ENCODE measurements around the gene MCM8. TPM values are rescaled to one million over a fixed set of nuclear protein-coding genes. Genes with fewer than 3 reads are reported as not detected.
"Not testable (repeated sequence)": the region's sequence is repeated elsewhere in the genome, so short reads cannot be mapped to it uniquely, and the experiment has no call there.

The MCM8 gene
- total RNA-seq, 8 experiments from 2014 or later = 3.4 to 20.2 (median 5.2) TPM

DNA sequence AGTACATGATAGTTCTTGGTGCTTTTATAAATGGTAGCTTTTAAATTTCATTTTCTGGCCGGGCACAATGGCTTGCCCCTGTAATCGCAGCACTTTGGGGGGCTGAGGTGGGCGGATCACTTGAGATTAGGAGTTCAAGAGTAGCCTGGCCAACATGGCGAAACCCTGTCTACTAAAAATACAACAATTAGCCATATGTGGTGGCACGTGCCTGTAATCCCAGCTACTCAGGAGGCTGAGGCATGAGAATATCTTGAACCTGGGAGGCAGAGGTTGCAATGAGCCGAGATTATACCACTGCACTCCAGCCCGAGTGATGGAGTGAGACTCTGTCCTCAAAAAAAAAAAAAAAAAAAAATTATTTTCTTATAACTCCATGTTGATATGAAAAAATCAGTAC is 67.4 kb downstream of the MCM8 start:
- Histone ChIP-seq H3K27ac (no peak overlapping the region), H3K4me3 (no peak overlapping the region), H3K4me1 (replicated peaks in 1 of 2) (no peaks in the 10 kb centered on the region)
- no peak for ATAC-seq (replicated peaks in 6 of 8)
- 87 to 100% (median 95%) methylated on average over 1 to 7 of the region's 7 CpGs for WGBS, 10 experiments
- in situ Hi-C loops (cut with MboI; ENCODE audit: low pct_unique_long_range_greater_than_20kb in 2 of 9, low sequenced_read_pairs in 9 of 9, unreplicated experiment in 9 of 9) = no loop called here

DNA sequence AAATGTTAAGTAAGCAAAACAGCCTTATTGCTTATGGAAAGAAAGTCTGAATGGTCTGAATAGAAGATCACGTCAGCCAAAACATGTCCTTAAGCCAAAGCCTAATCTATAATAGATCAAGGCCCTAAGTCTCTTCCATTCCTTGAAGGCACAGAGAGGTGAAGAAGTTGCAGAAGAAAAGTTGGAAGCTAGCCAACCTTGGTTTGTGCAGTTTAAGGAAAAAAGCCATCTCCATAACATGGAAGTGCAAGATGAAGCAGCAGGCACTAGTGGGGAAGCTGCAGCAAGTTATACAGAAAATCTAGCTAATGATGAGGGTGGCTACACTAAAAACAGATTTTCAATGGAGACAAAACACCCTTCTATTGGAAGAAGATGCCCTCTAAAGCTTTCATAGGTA is 74.3 kb downstream of the MCM8 start:
- H3K4me1 ChIP-seq (replicated peaks in 1 of 2) = no peaks in the 10 kb centered on the region
- H3K4me3 ChIP-seq = no peak overlapping the region
- in situ Hi-C loops (cut with MboI; ENCODE audit: low pct_unique_long_range_greater_than_20kb in 2 of 9, low sequenced_read_pairs in 9 of 9, unreplicated experiment in 9 of 9) = no loop called here
- WGBS, 10 experiments = 20 to 100% (median 100%) methylated on average over 1 of the region's 1 CpG; no CpG with 5 or more reads in 2 of the 10 experiments
- ATAC-seq (replicated peaks in 6 of 8) = no peak
- no peak overlapping the region for H3K27ac ChIP-seq

GRCh38 chr20:6026051-6026450 is 75.6 kb downstream of the MCM8 start:
- in situ Hi-C loops (cut with MboI; ENCODE audit: low pct_unique_long_range_greater_than_20kb in 2 of 9, low sequenced_read_pairs in 9 of 9, unreplicated experiment in 9 of 9) = no loop called here
- Histone ChIP-seq H3K27ac (no peak overlapping the region), H3K4me3 (no peak overlapping the region), H3K4me1 (replicated peaks in 1 of 2) (no peaks in the 10 kb centered on the region)
- no peak for ATAC-seq (replicated peaks in 6 of 8)
- WGBS, 10 experiments = 83 to 100% (median 96%) methylated on average over 1 to 3 of the region's 3 CpGs

- ATAC-seq (replicated peaks in 6 of 8) = peak in 1 of 8 experiments; percentile 64
- no peak overlapping the region for H3K4me3 ChIP-seq
- no peak overlapping the region for H3K27ac ChIP-seq
- no peaks in the 10 kb centered on the region for H3K4me1 ChIP-seq (replicated peaks in 1 of 2)
- in situ Hi-C loops (cut with MboI; ENCODE audit: low pct_unique_long_range_greater_than_20kb in 2 of 9, low sequenced_read_pairs in 9 of 9, unreplicated experiment in 9 of 9) = no loop called here
Observed at GRCh38 chr20:6028818-6029217, 78.4 kb downstream of the MCM8 start.

DNA sequence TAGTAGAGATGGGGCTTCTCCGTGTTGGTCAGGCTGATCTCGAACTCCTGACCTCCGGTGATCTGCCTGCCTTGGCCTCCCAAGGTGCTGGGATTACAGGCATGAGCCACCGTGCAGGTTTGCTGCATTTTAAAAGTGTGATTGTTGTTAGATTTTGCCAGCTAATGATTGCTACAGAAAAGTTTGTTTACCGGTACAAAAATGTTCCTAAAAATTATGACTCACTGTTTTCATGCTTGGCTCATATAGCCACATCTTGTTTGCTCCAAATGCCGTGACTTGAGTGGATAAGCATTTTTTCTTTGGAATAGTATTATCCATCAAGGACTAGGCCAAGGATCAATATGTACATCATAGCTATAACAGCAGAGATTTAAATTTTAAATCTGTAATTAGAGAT is 79.1 kb downstream of the MCM8 start:
- Histone ChIP-seq H3K4me3 (no peak overlapping the region), H3K27ac (no peak overlapping the region), H3K4me1 (replicated peaks in 1 of 2) (peaks cover 0 to 5% of the 10 kb centered on the region in 2 donors)
- 8 to 100% (median 90%) methylated on average over 2 to 6 of the region's 6 CpGs; no CpG with 5 or more reads in 1 of the 10 experiments for WGBS, 10 experiments
- in situ Hi-C loops (cut with MboI; ENCODE audit: low pct_unique_long_range_greater_than_20kb in 2 of 9, low sequenced_read_pairs in 9 of 9, unreplicated experiment in 9 of 9) = no loop called here
- ATAC-seq (replicated peaks in 6 of 8) = peak in 2 of 8 experiments; percentile 23 to 39

DNA sequence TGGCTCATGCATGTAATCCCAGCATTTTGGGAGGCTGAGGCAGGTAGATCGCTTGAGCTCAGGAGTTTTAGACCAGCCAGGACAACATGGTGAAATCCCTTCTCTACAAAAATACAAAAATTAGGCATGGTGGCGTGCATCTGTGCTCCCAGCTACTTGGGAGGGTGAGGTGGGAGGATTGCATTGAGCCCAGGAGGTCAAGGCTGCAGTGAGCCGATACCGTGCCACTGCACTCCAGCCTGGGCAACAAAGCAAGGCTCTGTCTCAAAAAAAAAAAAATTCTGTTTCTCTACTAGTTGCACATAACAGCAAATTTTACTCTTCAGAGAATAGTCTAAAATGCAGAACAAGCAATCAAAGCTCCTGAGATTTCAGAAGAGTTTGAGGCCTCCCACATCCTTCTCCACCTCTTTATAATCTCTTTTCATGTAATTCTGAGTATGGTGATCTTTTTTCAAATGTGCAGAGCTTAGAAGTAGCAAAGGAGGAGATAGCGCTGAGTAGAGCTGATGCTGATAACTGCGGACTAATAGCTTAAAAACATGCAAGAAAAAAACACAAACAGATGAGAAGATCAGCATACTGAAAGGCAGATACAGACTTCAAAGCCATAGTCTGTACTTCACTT is 80.1 kb downstream of the MCM8 start:
- ATAC-seq (replicated peaks in 6 of 8) = no peak
- Histone ChIP-seq H3K27ac (no peak overlapping the region), H3K4me3 (no peak overlapping the region), H3K4me1 (replicated peaks in 1 of 2) (peaks cover 0 to 5% of the 10 kb centered on the region in 2 donors)
- in situ Hi-C loops (cut with MboI; ENCODE audit: low pct_unique_long_range_greater_than_20kb in 2 of 9, low sequenced_read_pairs in 9 of 9, unreplicated experiment in 9 of 9) = no loop called here
- WGBS, 10 experiments = 57 to 100% (median 91%) methylated on average over 1 to 6 of the region's 6 CpGs

- in situ Hi-C loops (cut with MboI; ENCODE audit: low pct_unique_long_range_greater_than_20kb in 2 of 9, low sequenced_read_pairs in 9 of 9, unreplicated experiment in 9 of 9); H3K4me1 ChIP-seq (replicated peaks in 1 of 2); H3K4me3 ChIP-seq; H3K27ac ChIP-seq; ATAC-seq (replicated peaks in 6 of 8): not testable (repeated sequence)
- 88 to 100% (median 98%) methylated on average over 2 to 8 of the region's 8 CpGs for WGBS, 10 experiments
Observed at GRCh38 chr20:6032907-6033306, 82.5 kb downstream of the MCM8 start.

DNA sequence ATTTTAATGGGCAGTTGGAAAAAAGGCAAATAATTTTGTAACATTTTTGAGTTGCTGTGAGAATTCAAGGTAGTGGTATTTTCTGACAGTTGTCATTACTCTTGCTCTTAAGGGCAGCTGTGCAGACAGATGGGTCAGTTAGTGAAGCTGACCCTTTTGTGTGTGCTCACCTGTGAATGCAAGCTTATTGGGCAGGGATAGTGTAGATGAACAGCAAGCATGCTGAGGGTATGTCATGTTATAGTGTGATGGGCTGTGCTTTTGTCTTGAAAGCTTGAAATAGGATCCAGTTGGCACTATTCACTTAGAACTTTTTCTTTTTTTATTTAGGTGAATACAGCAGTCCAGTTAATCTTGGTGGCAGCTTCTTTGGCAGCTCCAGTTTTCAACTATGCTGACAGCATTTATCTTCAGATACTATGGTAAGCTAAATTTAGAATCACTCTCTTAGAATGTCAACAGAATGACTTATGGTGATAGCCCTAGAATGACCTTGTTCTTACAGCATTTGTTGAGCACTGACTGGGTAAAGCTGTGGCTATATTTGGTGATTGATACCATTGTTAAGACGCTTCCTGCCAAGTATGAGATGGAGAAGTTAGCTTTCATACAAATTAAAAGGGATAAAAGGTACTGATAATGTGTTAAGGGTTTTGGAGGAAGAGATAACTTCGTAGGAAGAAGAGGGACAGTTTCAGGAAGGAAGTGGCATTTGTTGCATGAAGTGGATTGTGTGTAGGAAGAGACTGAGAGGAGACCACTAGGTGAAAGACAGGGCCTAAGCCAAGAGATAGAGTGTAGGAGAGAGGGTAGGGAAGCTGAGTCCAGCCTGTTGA is 83.9 kb downstream of the MCM8 start:
- H3K4me3 ChIP-seq = no peak overlapping the region
- 20 to 100% (median 87%) methylated on average over 1 to 2 of the region's 2 CpGs; no CpG with 5 or more reads in 1 of the 10 experiments for WGBS, 10 experiments
- in situ Hi-C loops (cut with MboI; ENCODE audit: low pct_unique_long_range_greater_than_20kb in 2 of 9, low sequenced_read_pairs in 9 of 9, unreplicated experiment in 9 of 9) = no loop called here
- H3K4me1 ChIP-seq (replicated peaks in 1 of 2) = peaks cover 0 to 5% of the 10 kb centered on the region in 2 donors
- peak in 5 of 8 experiments; percentile 33 to 79 (median 63) for ATAC-seq (replicated peaks in 6 of 8)
- no peak overlapping the region for H3K27ac ChIP-seq

- Histone ChIP-seq H3K4me1 (replicated peaks in 1 of 2) (peaks cover 0 to 5% of the 10 kb centered on the region in 2 donors), H3K4me3 (no peak overlapping the region), H3K27ac (no peak overlapping the region)
- no peak for ATAC-seq (replicated peaks in 6 of 8)
- in situ Hi-C loops (cut with MboI; ENCODE audit: low pct_unique_long_range_greater_than_20kb in 2 of 9, low sequenced_read_pairs in 9 of 9, unreplicated experiment in 9 of 9) = no loop called here
- WGBS, 10 experiments = 97 to 100% (median 100%) methylated on average over 1 to 4 of the region's 4 CpGs
Observed at GRCh38 chr20:6036213-6036612, 85.8 kb downstream of the MCM8 start.

- in situ Hi-C loops (cut with MboI; ENCODE audit: low pct_unique_long_range_greater_than_20kb in 2 of 9, low sequenced_read_pairs in 9 of 9, unreplicated experiment in 9 of 9) = no loop called here
- Histone ChIP-seq H3K4me1 (replicated peaks in 1 of 2) (peaks cover 0 to 5% of the 10 kb centered on the region in 2 donors), H3K27ac (no peak overlapping the region), H3K4me3 (no peak overlapping the region)
- ATAC-seq (replicated peaks in 6 of 8) = no peak
- WGBS, 10 experiments = 63 to 100% (median 100%) methylated on average over 1 of the region's 1 CpG; no CpG with 5 or more reads in 3 of the 10 experiments
Observed at GRCh38 chr20:6037082-6037481, 86.6 kb downstream of the MCM8 start.

GRCh38 chr20:6038256-6038655 is 87.8 kb downstream of the MCM8 start:
- Histone ChIP-seq H3K4me3 (no peak overlapping the region), H3K27ac (no peak overlapping the region), H3K4me1 (replicated peaks in 1 of 2) (peaks cover 0 to 5% of the 10 kb centered on the region in 2 donors)
- WGBS, 10 experiments = 20 to 100% (median 95%) methylated on average over 1 to 3 of the region's 3 CpGs; no CpG with 5 or more reads in 3 of the 10 experiments
- in situ Hi-C loops (cut with MboI; ENCODE audit: low pct_unique_long_range_greater_than_20kb in 2 of 9, low sequenced_read_pairs in 9 of 9, unreplicated experiment in 9 of 9) = no loop called here
- no peak for ATAC-seq (replicated peaks in 6 of 8)

DNA sequence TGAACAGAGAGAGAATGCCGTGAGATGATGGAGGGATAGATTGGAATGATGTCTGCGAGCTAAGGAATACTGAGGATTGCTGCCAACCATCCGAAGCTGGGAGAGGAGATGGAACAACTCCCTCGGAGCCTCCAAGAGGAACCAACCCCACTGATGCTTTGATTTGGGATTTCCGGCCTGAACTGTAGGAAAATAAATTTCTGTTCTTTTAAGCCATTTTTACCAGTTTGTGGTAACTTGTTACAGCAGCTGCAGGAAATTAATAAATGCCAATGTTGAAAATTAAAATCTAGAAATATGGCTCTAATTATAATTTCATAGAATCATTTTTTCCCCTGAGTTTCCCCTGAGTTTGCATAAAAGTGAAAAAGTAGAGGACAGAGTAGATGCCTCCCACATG is 89.3 kb downstream of the MCM8 start:
- Histone ChIP-seq H3K4me3 (no peak overlapping the region), H3K4me1 (replicated peaks in 1 of 2) (no peaks in the 10 kb centered on the region), H3K27ac (no peak overlapping the region)
- 36 to 100% (median 97%) methylated on average over 2 to 5 of the region's 5 CpGs for WGBS, 10 experiments
- ATAC-seq (replicated peaks in 6 of 8) = no peak
- in situ Hi-C loops (cut with MboI; ENCODE audit: low pct_unique_long_range_greater_than_20kb in 2 of 9, low sequenced_read_pairs in 9 of 9, unreplicated experiment in 9 of 9) = no loop called here

- 60 to 100% (median 94%) methylated on average over 1 to 8 of the region's 8 CpGs; no CpG with 5 or more reads in 2 of the 10 experiments for WGBS, 10 experiments
- in situ Hi-C loops (cut with MboI; ENCODE audit: low pct_unique_long_range_greater_than_20kb in 2 of 9, low sequenced_read_pairs in 9 of 9, unreplicated experiment in 9 of 9) = no loop called here
- Histone ChIP-seq H3K4me3 (no peak overlapping the region), H3K4me1 (replicated peaks in 1 of 2) (no peaks in the 10 kb centered on the region), H3K27ac (no peak overlapping the region)
- no peak for ATAC-seq (replicated peaks in 6 of 8)
Observed at GRCh38 chr20:6040540-6040939, 90.1 kb downstream of the MCM8 start.
